Endothelial cell of umbilical vein (primary cell): ENCODE results near the gene PFDN1. TPM values are rescaled to one million over a fixed set of nuclear protein-coding genes. Genes with fewer than 3 reads are reported as not detected.

Source experiments
- BruUV-seq: library from RNA; stranded (reverse); fragments of 400-500 nt; replicated peaks from 2 replicates; lab custom pipeline; 2021; lab: Mats Ljungman, UMichigan
- CTCF ChIA-PET: fragments of 300-600, 350-600 bp; sonication (Branson Sonifier 250); formaldehyde crosslinking; loops from one replicate; lab custom pipeline; 2021; ENCODE audit warnings: antibody characterized with exemption, inconsistent platforms; lab: Charles Lee
- POLR2A ChIA-PET: fragments of 300-600, 350-600 bp; sonication (Branson Sonifier 250); formaldehyde crosslinking; loops from one replicate; lab custom pipeline; 2021; ENCODE audit warnings: antibody characterized with exemption, inconsistent platforms; lab: Charles Lee
- DNase-seq: peaks from one replicate; pipeline ENCODE4 v3.0.0-alpha.2; 2011; ENCODE audit warnings: low read depth, low spot score
- FAIRE-seq: peaks from 2 replicates; lab custom pipeline; 2011; peaks lifted over from hg19 to GRCh38; lab: Jason Lieb, UNC
- H2AFZ ChIP-seq: 2 replicates; pipeline ENCODE4 v1.6.0; 2012; ENCODE audit warnings: low read depth, low read length, control low read depth, inconsistent platforms
- H3K27ac ChIP-seq: 2 replicates; pipeline ENCODE4 v1.5.1; 2011; ENCODE audit warnings: low read depth, mild to moderate bottlenecking, control low read depth, low read length, moderate library complexity; ENCODE audit not compliant: insufficient read depth
- H3K27me3 ChIP-seq, 2 experiments: 2 replicates each; pipeline versions ENCODE4 v1.6.0 to v1.6.1; 2011; ENCODE audit warnings: low read length in 2 of 2, mixed read lengths in 1 of 2; ENCODE audit not compliant: control insufficient read depth in 2 of 2, insufficient read depth in 2 of 2
- H3K36me3 ChIP-seq, 2 experiments: 2 replicates in 1 of 2; 3 replicates in 1 of 2; pipeline ENCODE4 v1.5.1; 2011; ENCODE audit warnings: low read length in 2 of 2, mild to moderate bottlenecking in 1 of 2, moderate library complexity in 1 of 2; ENCODE audit not compliant: control insufficient read depth in 2 of 2, insufficient read depth in 2 of 2; ENCODE audit errors: extremely low read depth in 1 of 2
- H3K4me1 ChIP-seq: 3 replicates; pipeline ENCODE4 v1.5.1; 2011; ENCODE audit warnings: mild to moderate bottlenecking, low read length; ENCODE audit not compliant: control insufficient read depth, insufficient read depth; ENCODE audit errors: extremely low read depth
- H3K4me2 ChIP-seq: 2 replicates; pipeline ENCODE4 v1.6.1; 2011; ENCODE audit warnings: low read length, control low read depth, mixed read lengths; ENCODE audit not compliant: insufficient read depth
- H3K4me3 ChIP-seq, 3 experiments: fragments of 200-600 bp in 1 of 3; sonication (generic), shearing (Covaris generic) in 1 of 3; replicated peaks in 1 of 3; 2 replicates each; pipeline ENCODE4 v1.5.1; 2011 to 2016; ENCODE audit warnings: control low read depth in 3 of 3, low read length in 3 of 3, mild to moderate bottlenecking in 2 of 3, inconsistent platforms in 1 of 3, low read depth in 1 of 3, moderate library complexity in 1 of 3; ENCODE audit not compliant: insufficient read depth in 1 of 3
- H3K79me2 ChIP-seq: 2 replicates; pipeline ENCODE4 v1.6.0; 2012; ENCODE audit warnings: low read length, inconsistent platforms; ENCODE audit not compliant: control insufficient read depth, insufficient read depth
- H3K9ac ChIP-seq: replicated peaks from 2 replicates; pipeline ENCODE3; 2011; ENCODE audit warnings: low read length, control low read depth; ENCODE audit not compliant: insufficient read depth; ENCODE audit errors: extremely low read depth
- H3K9me1 ChIP-seq: replicated peaks from 3 replicates; pipeline ENCODE4 v1.6.0; 2011; ENCODE audit warnings: mild to moderate bottlenecking, low read length; ENCODE audit not compliant: control insufficient read depth, insufficient read depth; ENCODE audit errors: extremely low read depth
- H3K9me3 ChIP-seq: replicated peaks from 2 replicates; pipeline ENCODE4 v1.5.1; 2012; ENCODE audit warnings: low read length, inconsistent platforms; ENCODE audit not compliant: control insufficient read depth, insufficient read depth
- H4K20me1 ChIP-seq: replicated peaks from 2 replicates; pipeline ENCODE3; 2011; ENCODE audit warnings: mild to moderate bottlenecking, low read length; ENCODE audit not compliant: control insufficient read depth, insufficient read depth; ENCODE audit errors: extremely low read depth
- CTCF ChIP-seq, 2 donors: IDR thresholded peaks; 1 replicate in 1 of 2; 2 replicates in 1 of 2; pipeline ENCODE4 v1.5.1; 2011; ENCODE audit warnings: low read length in 2 of 2, mild to moderate bottlenecking in 2 of 2, moderate library complexity in 2 of 2, control low read depth in 1 of 2, inconsistent platforms in 1 of 2, low read depth in 1 of 2; ENCODE audit not compliant: insufficient read depth in 1 of 2; ENCODE audit errors: extremely low read depth in 1 of 2
- EZH2 ChIP-seq: IDR thresholded peaks from 2 replicates; pipeline ENCODE4 v1.6.1; 2012; ENCODE audit warnings: borderline replicate concordance, low read depth, mild to moderate bottlenecking, moderate library complexity, low read length, inconsistent platforms; ENCODE audit not compliant: severe bottlenecking
- FOS ChIP-seq: IDR thresholded peaks from 2 replicates; pipeline ENCODE4 v1.6.1; 2011; ENCODE audit warnings: mild to moderate bottlenecking, low read length, moderate library complexity, borderline replicate concordance; ENCODE audit not compliant: insufficient read depth
- JUN ChIP-seq: IDR thresholded peaks from 2 replicates; pipeline ENCODE4 v1.6.1; 2011; ENCODE audit warnings: borderline replicate concordance, low read depth; ENCODE audit not compliant: insufficient read length, insufficient read depth
- MYC ChIP-seq: IDR thresholded peaks from one replicate; pipeline ENCODE4 v1.6.1; 2011; ENCODE audit warnings: mild to moderate bottlenecking, low read depth, low read length
- POLR2A ChIP-seq: IDR thresholded peaks from 2 replicates; pipeline ENCODE4 v1.6.1; 2012; ENCODE audit warnings: low read depth, mild to moderate bottlenecking, control low read depth, low read length
- POLR2AphosphoS5 ChIP-seq: IDR thresholded peaks from 2 replicates; pipeline ENCODE4 v1.6.1; 2012; ENCODE audit warnings: low read depth, mild to moderate bottlenecking, control low read depth, low read length, moderate library complexity; ENCODE audit not compliant: insufficient read depth
- dilution Hi-C: fragments of 300-500 bp; cut with MboI; formaldehyde crosslinking; loops from one replicate; pipeline ENCODE4 v1.15.0; 2019; ENCODE audit warnings: low sequenced_read_pairs; ENCODE audit not compliant: extremely low pct_ligation_motif_present
- intact Hi-C: fragments of 100-400 bp; cut with micrococcal nuclease; formaldehyde crosslinking; loops from one replicate; pipeline ENCODE4 v1.10.0; 2022
- polyA plus RNA-seq, 4 experiments: library from polyadenylated mRNA; depleted of rRNA in 3 of 4; stranded (reverse) in 3 of 4; unstranded in 1 of 4; fragments of >200 nt; gene quantifications; 2 replicates each; pipeline versions ENCODE4 v1.2.1 to v1.2.3, GENCODE V29; 2011 to 2012; ENCODE audit warnings: missing spikeins in 1 of 4
- total RNA-seq: library from RNA; stranded (reverse); gene quantifications from 2 replicates; pipeline ENCODE4 v1.2.3, GENCODE V29; 2021
- TF ChIP-seq, protein P1 (sequence below): IDR thresholded peaks from 2 replicates; pipeline ENCODE4 v1.6.1; 2011; ENCODE audit not compliant: insufficient read depth, insufficient read length

PFDN1 gene
- total and polyA plus RNA-seq, 2 donors (not counting 3 experiments of a cell fraction or from before 2014, with no cell fraction given), result 107 to 158 TPM

GRCh38 chr5:140282266-140282665, 20.6 kb downstream of the PFDN1 start:
- H4K20me1 ChIP-seq, result peaks cover 4% of the 10 kb centered on the region
- H3K36me3 ChIP-seq, result no peaks in the 10 kb centered on the region
- no peak overlapping the region for H3K9ac ChIP-seq
- no peak overlapping the region for H3K4me2 ChIP-seq
- no peak overlapping the region for H3K27ac ChIP-seq
- CTCF ChIA-PET, result interaction anchor here (1.5 to 3.2 kb wide), 3 partner anchors 14 to 63 kb away, joined by 5 to 11 read pairs (median 7); partner anchors contain the start of gene HBEGF
- no peaks in the 10 kb centered on the region for H3K9me3 ChIP-seq
- no peaks in the 10 kb centered on the region for H3K9me1 ChIP-seq
- dilution Hi-C loops, result no loop called here
- BruUV-seq, result no TSS peak
- no peak overlapping the region for H3K4me3 ChIP-seq
- no peaks in the 10 kb centered on the region for H3K27me3 ChIP-seq
- peaks cover 4% of the 10 kb centered on the region for H3K4me1 ChIP-seq
- FAIRE-seq (no peak), DNase-seq (no peak)
- intact Hi-C loops, result no loop called here
- POLR2A ChIA-PET, result interaction anchor here (0.6 to 0.7 kb wide), 2 partner anchors 13 to 37 kb away, joined by 4 to 5 read pairs; no protein-coding TSS in a partner anchor
- peaks cover 43% of the 10 kb centered on the region for H3K79me2 ChIP-seq
- no peak overlapping the region for H2AFZ ChIP-seq
- no peak for TF ChIP-seq POLR2A
- no peak for TF ChIP-seq MYC
- TF ChIP-seq POLR2AphosphoS5, result no peak
- no peak for TF ChIP-seq FOS
- no peak for TF ChIP-seq JUN
- TF ChIP-seq CTCF (IDR thresholded peaks at IDR 0.05; ENCODE audit: extremely low read depth in 1 of 2, insufficient read depth in 1 of 2, low read depth in 1 of 2, low read length in 2 of 2), result no peak
- TF ChIP-seq, protein P1, sequence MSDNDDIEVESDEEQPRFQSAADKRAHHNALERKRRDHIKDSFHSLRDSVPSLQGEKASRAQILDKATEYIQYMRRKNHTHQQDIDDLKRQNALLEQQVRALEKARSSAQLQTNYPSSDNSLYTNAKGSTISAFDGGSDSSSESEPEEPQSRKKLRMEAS, result no peak
- no peak for TF ChIP-seq EZH2
